Medulla oblongata (tissue), 1 donor: ENCODE measurements around the gene PLA2G1B.
"Not testable (repeated sequence)": the region's sequence is repeated elsewhere in the genome, so short reads cannot be mapped to it uniquely, and the experiment has no call there.

Source experiments
- DNase-seq: peaks from one replicate; pipeline ENCODE4 v3.0.0-alpha.2; 2015; ENCODE audit errors: extremely low spot score

The PLA2G1B gene

GRCh38 chr12:120358412-120359100 is 31.0 kb upstream of the PLA2G1B start:
- no peak for DNase-seq

GRCh38 chr12:120357104-120357503 is 29.5 kb upstream of the PLA2G1B start:
- DNase-seq: no peak

GRCh38 chr12:120356567-120357030 is 29.0 kb upstream of the PLA2G1B start:
- peak; percentile 79 for DNase-seq

DNA sequence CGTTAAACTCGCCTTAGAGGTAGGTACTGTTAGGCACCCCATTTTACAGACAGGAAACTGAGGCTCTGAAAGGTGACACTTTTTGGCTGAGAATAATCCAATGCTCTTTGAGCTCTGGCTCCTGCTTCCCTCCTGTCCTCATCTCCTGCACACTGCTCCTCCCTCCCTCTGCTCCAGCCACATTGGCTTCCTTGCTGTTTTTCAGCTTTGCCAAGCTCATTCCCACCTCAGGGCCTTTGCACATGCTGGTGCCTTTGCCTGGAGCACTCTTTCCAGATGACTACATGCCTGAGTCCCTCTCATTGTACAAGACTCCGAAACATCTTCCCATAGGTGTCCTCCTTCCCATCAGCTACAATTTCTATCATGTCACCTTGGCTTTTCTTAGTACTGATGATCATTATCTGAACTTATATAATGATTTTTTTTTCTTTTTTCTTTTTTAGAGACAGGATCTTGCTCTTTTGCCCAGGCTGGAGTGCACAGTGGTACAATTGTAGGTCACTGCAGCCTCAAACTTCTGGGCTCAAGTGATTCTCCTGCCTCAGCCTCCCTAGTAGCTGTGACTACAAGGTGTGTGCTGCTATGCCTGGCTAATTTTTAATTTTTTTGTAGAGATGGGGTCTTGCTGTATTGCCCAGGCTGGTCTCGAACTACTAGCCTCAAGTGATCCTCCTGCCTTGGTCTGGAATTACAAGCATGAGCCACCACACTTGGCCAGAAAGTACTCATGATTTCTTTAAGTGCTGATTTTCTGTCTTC is 26.2 kb upstream of the PLA2G1B start:
- DNase-seq: no peak

DNA sequence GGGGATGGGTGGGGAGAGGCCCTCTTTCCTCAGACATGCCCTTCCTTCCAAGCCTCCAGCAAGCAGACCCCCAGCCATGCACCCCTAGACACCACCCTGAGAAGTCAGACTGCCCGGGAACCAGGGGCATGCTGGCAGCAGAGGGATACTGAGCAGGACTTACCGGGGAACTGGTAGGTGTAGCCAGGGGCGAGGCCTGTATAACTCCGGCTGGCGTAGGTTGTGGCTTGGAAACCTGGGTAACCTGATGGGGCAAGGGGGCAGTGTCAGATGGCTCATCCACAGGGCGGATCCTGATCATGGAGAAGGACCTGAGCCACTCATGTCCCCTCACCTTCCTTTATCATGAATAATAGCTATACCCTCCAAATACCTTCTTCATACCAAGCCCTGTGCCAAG is 25.6 kb upstream of the PLA2G1B start:
- DNase-seq: no peak

DNA sequence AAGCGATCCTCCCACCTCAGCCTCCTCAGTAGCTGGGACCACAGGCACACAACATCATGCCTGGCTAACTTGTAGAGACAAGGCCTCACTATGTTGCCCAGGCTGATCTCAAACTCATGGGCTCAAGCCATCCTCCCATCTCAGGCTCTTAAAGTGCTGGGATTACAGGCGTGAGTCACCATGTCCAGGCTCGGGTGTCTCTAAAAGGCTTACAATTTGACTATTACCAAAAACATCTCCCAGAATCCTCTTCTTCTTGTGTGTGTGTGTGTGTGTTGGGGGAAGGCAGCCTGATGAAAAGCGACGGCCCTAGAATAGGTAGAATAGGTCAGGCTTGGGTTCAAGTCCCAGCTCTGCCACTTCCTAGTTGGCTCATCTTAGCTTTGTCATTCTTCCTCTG is 24.5 kb upstream of the PLA2G1B start:
- DNase-seq: no peak

DNA sequence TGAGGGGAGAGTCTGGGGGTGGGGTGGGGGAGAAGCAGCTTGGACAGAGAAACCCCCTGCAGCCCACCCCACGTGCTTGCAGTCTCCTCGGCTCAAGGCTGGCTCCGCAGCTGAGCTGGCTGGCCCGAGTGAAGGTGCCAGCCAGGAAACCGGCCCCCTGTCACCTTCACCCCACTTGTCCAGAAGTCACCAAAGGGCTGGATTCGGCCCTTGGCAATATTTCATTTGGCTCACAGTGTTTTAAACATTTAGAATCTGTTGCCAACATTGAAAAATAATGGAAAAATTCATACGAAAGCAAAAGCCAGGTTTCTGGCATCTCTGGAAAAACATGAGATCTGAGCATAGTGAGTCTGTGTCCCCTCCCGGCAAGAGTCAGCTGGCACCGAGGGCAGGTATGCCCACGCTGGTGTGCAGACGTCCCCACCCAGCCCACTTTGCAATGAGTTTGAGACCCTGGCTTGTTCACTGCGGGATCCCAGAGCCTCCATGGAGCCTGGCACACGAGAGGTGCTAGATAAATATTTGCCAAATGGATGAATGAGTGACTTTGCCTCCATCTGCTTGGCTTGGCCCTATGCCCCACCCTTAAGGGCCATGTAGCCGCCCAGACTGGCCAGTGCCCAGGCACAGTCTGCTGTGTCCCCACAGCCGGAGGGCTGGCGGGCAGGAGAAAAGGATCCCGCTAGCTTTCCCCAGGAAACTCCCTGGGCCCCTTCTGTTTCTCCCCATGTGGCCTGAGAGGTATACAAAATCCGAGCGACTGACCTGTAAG is 23.2 kb upstream of the PLA2G1B start:
- DNase-seq: peak; percentile 32

- no peak for DNase-seq
Observed at GRCh38 chr12:120347766-120348165, 20.2 kb upstream of the PLA2G1B start.

GRCh38 chr12:120346681-120347080 is 19.1 kb upstream of the PLA2G1B start:
- no peak for DNase-seq

GRCh38 chr12:120346031-120346430 is 18.5 kb upstream of the PLA2G1B start:
- no peak for DNase-seq

DNA sequence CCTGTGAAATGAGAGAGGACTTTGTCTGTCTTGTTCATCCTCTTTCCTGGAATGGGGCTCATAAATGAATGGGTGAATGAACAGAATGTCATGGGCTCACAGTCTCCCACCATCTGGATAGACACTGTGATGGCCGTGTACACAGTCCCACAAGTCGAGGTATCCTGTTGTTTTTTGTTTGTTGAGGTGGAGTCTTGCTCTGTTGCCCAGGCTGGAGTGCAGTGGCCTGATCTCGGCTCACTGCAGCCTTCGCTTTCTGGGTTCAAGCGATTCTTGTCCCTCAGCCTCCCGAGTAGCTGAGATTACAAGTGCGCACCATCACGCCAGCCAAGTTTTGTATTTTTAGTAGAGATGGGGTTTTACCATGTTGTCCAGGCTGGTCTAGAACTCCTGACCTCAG is 16.1 kb upstream of the PLA2G1B start:
- no peak for DNase-seq

DNA sequence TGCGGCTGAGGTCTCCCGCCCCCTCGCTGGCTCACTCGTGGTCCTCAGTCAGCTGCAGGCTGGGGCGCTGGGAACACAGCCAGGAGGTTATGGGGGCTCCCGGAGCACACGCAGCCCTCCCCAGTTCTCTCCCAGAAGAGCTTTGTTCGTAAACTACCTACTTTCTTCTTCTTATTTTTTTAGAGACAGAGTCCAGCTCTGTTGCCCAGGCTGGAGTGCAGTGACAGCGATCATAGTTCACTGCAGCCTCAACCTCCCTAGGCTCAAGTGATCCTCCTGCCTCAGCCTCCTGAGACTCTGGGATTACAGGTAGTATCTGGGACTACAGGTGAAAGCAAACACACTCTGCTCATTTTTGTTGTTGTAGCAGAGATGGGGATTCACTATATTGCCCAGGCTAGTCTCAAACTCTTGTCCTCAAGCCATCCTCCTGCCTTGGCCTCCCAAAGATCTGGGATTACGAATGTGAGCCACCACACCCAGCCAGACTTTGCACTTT is 15.5 kb upstream of the PLA2G1B start:
- no peak for DNase-seq

GRCh38 chr12:120342175-120343038 is 14.8 kb upstream of the PLA2G1B start:
- no peak for DNase-seq

- no peak for DNase-seq
Observed at GRCh38 chr12:120339256-120339655, 11.7 kb upstream of the PLA2G1B start.

DNA sequence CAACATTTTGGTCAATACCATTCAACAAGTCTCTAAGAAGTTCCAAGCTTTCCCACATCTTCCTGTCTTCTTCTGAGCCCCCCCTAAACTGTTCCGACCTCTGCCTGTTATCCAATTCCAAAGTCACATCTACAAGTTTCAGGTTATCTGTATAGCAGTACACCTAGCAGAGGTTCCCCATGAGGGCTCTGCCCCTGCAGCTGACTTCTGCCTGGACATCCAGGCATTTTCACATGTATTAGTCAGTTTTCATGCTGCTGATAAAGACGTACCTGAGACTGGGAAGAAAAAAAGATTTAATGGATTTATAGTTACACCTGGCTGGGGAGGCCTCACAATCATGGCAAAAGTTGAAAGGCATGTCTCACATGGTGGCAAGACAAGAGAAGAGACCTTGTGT is 10.2 kb upstream of the PLA2G1B start:
- no peak for DNase-seq

DNA sequence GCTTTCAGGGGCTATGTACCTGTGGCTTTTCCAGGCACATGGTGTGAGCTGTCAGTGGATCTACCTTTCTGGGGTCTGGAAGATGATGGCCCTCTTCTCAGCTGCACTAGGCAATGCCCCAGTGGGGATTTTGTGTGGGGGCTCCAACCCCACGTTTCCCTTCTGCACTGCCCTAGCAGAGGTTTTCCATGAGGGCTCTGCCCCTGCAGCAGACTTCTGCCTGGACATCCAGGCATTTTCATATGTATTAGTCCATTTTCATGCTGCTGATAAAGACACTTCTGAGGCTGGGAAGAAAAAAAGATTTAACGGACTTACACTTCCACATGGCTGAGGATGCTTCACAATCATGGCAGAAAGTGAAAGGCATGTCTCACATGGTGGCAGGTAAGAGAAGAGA is 8.8 kb upstream of the PLA2G1B start:
- DNase-seq: not testable (repeated sequence)

DNA sequence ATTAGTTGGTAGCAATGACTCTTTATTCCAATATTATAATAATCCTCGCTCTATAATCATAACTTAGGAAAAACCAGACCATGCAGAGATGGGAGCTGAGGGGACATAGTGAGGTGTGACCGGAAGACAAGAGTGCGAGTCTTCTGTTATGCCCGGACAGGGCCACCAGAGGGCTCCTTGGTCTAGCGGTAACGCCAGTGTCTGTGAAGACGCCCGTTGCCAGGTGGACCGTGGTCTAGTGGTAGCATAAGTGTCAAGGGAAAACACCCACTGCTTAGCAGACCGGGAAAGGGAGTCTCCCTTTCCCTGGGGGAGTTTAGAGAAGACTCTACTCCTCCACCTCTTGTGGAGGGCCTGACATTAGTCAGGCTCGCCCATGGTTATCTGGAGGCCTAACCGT is 7.9 kb upstream of the PLA2G1B start:
- peak; percentile 23 for DNase-seq

DNA sequence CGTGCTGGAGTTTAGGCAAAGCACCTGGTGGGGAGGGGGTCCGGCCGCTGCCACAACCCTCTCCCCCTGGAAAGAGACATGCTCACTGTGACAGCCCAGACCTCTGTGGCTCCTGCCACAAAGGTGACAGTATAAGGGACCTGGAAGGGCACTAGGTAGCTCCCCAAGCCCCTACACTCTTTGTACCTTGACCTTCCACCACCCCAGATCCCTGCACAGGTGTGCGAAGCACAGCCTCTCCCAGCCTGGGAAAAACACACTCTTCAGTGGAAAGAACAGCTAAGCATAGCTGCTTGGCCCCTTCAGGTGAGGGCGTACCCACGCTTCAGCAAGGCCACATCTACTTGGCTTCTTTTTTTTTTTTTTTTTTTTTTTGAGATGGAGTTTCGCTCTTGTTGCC is 4.9 kb upstream of the PLA2G1B start:
- DNase-seq: no peak

GRCh38 chr12:120332041-120332440 is 4.5 kb upstream of the PLA2G1B start:
- DNase-seq: no peak

GRCh38 chr12:120331390-120331789 is 3.8 kb upstream of the PLA2G1B start:
- no peak for DNase-seq

GRCh38 chr12:120328228-120328627 is 649 bp upstream of the PLA2G1B start:
- DNase-seq: no peak
